GM19438 (cell line): ENCODE data around the gene C16orf74.

Source experiments
- ATAC-seq: cut with Tn5 transposase; IDR thresholded peaks from one replicate; pipeline ENCODE4 v1.9.1; 2021; ENCODE audit warnings: low read depth; ENCODE audit not compliant: unreplicated experiment

The C16orf74 gene

DNA sequence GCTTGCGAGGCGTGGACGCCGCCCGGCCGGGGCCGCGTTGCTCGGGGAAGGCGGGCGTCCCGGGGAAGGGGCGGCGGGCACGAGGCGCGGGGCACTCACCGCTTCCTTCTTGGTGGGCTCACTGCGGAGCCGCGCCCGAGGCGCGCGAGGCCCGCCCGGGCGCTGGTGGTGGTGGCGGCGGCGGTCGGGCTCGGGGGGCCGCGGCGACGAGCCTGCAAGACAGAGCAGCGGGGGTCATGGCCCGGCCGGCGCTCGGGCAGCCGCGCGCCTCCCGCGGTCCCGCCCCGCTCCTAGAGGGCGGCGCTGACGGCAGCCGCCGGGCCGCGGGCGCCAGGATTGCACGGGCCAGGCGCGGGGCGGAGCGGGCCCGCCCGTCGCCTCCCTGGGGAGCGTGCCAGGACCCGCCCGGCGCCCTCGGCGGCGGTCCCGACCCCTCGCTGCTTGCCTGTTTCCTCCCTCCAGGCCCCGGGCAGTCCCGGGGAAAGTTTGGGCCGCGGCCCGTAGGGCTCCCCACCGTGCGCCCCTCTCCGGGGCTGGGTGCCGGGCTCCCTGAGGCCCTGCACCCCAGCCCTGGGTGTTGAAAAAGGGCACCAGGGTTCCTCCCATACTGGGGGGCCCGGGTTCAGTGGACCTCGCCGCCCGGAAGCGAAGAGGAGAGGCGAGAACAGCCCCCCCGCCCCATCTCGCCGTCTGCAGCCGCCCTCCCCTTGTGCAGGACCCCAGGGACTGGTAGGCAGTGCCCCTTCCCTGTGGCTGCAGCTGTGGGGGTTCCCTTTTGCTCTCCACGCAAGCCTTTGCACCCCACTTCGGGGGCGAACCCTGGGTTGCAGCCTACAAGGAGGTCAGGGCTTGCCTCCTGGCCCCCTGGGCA lies at the start of gene C16orf74:
Gene C16orf74 (minus strand): TSS at position 270 of the 871 bp plus-strand sequence. CDS start 15,879 bp downstream, outside the sequence.
- no peak for ATAC-seq

DNA sequence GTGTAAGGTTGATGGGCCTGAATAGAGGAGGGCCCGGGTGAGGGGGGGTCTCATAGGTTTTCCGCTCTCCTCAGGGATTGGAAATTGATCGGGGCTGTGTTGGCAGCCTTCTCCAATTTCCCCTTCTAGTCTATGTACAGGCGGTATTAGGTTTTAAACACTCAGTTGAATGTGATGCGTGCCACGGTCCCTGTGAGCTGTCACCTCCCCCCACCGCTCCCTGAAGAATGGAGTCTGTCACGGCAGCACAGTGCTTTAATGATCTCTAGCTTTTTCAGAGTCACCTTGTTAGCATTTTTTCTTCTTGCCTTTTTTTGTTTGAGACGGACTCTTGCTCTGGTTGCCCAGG lies 49.4 kb upstream of the C16orf74 start:
- no peak for ATAC-seq

DNA sequence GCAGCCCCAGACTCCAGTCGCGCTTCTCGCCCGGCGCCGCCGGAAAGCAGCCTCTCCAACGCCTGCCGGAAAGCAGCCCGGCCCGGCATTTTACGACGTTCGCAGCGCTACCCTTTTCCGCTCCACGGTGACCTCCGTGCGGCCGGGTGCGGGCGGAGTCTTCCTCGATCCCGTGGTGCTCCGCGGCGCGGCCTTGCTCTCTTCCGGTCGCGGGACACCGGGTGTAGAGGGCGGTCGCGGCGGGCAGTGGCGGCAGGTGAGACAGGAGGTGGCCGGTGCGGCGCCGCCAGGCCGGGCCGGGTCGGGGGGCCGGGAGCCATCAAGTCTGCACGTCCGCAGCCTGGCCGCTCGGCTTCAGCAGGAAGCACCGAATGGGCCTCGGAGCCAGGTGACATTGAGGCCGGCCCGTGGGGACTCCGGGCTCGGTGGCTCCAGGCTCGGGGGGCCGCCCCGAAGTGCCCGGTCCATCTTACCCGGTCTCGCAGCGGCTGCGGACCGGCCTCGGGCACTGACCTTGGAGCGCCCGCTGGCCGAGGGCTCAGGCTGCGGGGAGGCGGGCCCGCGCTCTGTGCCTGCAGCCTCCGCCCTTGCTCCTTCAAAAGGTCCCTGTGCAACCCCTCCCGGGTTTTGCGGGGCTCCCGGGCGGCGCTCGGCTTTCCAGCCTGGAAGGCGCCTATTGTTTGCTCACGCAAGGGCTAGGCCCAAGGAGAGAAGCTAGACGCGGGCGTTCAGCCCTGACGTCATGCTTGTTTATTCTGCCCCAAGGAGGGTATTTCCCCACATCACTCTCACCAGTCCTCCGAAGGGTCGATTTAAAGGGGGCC lies 48.8 kb upstream of the C16orf74 start, which contains the start of the genes COX4I1 and EMC8:
Gene COX4I1 (plus strand): TSS at position 199 of the 824 bp plus-strand sequence. CDS start 1,511 bp downstream, outside the sequence.
Gene EMC8 (minus strand): TSS at position 48 of the 824 bp plus-strand sequence. CDS start 249 bp downstream, outside the sequence.
- peak; percentile 75 for ATAC-seq

DNA sequence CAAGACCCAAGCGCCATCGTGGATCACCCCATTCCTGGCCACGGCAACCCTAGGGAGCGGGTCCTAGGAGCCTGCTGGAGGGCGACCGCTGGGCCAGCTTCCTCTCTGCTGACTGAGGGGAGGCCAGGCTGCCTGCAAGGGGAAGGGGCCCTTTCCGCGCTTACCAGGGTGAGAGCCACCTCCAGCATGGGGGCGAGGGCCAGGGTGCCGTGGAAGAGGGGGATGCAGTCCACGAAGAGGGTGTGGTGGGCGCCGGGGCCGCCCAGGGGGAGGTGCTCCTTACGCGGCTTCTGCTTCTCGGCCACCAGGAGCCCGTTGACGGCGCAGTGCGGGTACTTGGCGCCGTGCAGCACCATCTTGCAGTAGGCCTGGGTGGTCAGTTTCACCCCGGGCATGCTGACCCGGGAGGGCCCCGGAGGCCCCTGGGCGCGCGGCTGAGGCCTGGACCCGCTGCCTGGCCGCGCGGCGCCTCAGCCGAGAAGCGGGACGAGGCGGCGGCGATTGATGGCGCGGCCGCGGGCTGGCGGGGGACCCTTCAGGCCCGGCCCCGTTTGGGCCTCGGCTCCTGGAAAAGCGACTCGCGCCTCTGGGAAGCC lies 48.1 kb upstream of the C16orf74 start:
- ATAC-seq = peak; percentile 12

DNA sequence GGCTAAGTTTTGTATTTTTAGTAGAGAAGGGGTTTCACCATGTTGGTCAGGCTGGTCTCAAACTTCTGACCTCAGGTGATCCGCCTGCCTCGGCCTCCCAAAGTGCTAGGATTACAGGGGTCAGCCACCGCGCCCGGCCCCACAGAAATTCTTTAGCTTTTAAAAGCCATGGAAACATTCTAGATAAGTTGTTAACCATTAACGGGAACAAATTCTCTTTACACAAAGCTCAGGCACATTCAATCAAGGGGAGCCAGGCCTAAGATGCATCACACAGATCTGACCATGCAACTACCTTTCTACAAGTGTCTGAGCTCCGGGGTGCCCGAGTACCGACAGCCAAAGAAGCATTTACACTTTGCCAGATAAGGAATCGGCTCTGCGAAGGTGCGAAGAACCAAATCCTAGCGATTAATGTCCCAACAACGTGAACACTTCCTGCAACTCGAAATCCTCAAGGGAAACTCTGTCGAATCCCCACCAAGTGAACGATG lies 47.4 kb upstream of the C16orf74 start:
- no peak for ATAC-seq

DNA sequence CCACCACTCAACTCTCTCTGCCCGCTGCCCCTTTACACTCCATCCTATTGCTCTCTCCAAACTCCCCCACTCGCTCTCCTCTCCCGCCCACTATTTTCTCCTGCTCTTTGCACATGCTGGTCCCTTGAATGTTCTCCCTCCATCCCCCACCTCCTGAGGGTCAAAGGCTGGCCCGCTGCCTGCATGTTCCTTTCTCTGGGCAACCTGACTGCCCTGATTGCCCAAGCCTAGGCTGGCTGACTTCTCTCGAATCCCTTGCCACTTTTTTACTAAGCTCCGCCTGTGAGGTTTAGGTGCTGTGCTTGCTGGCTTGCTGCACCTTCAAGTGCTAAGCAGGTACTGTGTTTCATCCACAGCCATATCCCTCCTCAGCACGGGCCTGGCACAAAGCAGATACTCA lies 45.7 kb upstream of the C16orf74 start:
- no peak for ATAC-seq

DNA sequence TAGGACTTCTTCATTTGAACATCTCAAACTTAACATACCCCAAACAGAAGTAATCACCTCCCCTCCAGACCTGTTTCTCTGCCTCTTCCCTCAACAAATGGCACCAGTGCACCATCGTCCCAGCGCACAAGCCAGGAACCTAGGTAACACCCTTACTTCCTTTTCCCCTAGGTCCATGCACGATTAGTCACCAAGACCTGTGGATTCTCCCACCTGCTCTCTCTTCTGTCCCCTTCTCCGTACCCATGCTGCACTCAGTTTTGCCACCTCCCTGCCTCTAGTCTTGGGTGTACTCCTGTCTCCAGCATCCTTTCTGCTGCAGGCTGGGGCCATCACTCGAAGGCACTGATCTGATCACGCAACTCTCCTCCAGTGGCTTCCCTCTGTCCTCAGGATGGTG lies 45.3 kb upstream of the C16orf74 start:
- ATAC-seq = no peak

DNA sequence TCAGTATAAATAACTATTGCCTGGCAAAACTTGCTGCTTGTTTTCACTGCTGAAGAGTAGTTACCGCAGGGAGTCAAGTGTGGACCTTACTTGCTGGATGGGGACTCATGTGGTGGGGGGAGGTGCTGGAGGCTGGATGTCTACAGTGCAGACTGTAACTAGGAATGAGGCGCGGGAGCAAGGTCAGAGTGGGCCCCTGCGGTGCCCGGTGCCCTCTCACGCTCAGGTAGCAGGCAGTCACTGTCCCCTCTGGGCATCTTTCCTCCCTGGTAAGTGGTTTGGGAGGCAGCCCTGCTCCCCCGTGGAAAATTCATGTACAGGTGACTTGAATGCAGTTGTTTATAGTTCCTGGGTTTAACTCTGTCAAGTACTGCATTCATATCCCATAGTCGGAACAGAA lies 43.8 kb upstream of the C16orf74 start:
- ATAC-seq = no peak

DNA sequence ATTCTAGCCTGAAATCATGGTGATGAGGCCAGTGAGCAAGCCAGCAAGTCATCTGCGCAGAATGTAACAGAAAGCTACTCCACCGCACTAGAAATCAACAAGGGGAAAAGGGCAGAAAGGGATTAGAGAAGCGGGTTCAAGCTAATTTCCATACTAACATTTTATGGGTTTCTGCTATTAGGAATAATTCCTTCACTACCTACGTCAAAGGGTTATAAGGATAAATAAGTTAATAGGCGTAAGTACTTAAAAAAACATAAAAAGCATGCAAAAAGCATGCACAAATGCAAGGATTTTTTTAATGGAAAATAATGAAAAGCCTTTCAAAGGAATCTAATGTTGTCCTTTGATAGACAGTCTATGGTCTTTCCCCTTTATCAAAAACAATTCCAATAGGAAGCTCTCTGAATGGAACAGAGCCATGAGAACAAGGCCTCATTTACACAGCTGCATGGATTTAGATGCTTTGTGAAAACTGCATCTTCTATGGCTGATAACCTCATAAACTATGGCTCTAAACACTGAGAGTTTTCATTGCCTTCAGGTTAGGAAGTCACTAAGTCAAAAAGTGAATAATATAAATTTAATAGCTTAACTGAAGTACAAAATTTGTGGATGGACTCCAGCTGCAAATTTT lies 42.9 kb upstream of the C16orf74 start:
- ATAC-seq = no peak

DNA sequence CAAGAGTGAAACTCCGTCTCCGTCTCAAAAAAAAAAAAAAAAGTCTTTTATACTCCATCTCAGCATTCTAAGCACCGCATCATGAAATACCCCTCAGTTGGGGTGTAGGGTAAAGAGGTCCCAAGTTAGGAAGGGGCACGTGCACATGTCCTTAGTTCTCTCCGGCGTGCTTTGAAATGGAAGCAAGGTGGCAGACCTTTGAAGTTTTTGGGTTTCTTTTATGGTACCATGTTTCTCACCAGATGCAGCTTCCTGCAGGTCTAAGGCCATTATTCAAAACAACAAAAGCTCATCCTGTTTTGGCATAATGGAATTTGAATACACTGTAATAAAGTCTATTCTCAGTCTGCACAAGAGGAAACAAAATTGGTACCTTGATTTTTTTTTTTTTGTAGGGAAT lies 38.9 kb upstream of the C16orf74 start:
- no peak for ATAC-seq

DNA sequence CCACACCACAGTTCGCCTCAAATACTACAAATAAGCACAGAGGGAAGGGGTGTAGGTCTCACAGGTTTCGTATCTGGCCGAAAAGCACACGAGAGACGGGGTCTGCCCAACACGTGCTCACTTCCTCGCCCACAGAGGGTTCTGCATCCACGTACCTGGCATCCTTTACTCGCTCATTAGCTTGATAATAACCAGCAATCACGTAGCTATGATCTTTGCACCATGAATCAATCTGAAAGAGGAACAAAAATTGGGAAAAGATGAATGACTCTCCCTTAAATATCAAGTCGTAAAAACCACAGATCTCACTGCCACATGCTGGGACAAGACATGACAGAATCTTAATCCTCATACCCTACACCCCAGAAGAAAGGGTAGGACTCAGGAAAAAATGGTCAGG lies 37.9 kb upstream of the C16orf74 start:
- ATAC-seq = no peak

DNA sequence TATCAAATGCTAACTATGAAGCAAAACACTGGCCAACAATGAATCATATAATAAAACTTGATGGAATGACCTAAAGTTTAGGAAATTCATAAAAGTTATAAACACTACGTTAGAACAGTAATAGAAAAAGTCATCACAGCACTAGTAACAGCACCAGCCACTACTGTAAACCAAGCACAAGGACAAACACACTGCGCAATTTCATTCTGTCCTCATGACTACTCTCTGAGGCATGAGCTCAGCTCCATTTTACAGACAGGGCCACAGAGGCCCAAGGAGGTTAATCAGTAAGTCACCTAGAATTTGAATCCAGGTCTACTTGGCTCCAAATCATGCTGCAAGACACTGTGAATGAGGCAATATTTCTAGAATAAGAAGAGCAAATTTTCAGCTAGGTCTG lies 35.0 kb upstream of the C16orf74 start:
- ATAC-seq = no peak

DNA sequence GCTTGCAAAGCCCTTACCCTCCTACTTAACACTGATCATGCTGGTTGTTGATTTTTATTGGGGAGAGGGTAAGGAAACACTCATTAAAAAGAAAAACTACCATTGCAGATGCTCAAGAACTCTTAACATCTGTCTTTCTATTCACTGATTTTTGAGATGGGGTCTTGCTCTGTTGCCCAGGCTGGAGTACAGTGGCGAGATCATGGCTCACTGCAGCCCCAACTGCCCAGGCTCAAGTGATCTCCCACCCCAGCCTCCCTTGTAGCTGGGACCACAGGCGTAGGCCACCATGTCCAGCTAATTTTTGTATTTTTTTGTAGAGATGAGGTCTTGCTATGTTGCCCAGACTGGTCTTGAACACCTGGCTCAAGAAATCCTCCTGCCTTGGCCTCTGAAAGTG lies 33.9 kb upstream of the C16orf74 start:
- ATAC-seq = no peak

DNA sequence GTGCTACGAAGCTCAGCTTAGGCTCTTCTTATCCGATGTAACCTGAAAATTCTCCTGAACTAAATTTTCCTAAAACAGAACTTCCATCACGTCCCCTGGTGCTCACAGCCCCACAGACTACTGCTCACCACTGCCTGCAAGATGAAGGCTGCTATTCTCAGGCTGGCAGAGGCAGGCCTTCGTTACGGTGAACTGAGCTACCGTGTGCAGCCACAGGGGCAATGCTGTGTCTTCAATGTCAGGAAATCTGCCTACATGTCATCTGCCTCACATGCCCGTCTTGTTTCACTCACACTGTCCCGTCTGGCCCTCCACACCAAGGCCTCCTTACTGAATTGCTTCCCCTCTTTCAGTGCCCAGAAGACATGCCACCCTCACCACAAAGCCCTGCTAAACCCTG lies 32.5 kb upstream of the C16orf74 start:
- ATAC-seq = no peak

DNA sequence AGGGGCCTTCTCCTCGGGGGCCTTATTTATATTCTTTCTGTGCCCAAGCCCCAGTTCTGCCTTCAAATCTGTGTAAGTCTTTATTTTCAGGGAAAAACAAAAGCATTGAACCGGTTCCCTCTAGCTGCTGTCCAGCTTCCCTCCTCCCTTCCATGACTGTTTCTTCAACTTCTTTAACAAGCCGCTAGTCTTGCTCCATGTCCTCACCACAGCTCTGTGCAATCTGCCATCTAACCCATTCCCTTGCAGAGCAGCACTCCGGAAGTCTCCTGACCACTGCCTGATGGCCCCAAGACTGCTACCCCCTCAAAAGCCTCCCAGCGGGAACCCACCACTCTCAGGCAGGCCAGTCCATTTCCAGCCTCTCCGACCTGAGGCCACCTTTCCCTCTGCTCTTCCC lies 31.6 kb upstream of the C16orf74 start:
- ATAC-seq = no peak

DNA sequence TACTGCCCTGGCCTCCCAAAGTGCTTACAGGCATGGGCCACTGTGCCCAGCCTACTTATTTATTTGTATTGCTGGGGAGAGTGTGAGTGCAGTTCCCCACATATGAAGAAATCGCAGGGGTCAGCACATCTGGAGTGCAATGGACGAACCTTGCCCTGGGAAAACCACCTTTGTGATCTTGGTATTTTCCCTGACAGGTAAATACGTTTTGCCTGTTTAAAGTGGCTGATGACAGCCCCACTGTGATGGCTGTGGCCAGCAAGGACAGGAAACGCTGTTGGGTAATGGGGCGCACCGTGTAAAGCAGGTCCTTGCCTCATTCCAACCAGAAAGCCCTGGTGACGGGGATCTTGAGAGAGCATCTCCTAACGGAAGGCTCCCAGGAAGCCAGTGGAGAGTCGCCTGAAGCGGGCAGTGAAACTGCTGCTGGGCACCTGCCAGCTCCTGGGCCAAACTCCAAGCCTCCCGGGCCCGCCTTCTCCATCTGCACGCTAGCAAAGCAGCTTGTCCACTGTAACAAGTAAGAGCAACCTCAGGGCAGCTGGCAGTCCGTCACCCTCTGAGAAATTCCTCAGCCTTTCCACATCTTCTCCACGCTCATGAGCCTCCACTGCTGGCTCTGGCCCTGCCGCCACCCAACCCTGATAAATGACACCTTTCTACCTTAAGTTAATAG lies 30.9 kb upstream of the C16orf74 start:
- no peak for ATAC-seq

DNA sequence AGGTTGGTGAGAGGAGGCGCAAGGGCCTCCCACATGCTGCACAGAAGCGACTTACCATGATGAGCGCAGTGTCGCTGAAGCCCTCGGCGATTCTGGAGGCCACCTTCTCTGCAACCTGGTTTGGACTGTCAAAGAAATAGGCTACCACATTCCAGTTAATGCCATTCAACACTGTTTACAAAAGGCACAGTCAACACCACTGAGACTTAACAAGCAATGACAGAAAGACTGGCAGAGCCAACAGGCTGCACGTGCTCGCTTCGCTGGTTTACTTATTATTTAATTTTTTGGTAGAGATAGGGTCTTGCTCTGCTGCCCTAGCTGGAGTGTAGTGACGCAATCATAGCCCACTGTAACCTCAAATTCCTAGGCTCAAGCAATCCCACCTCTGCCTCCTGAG lies 30.3 kb upstream of the C16orf74 start:
- no peak for ATAC-seq

DNA sequence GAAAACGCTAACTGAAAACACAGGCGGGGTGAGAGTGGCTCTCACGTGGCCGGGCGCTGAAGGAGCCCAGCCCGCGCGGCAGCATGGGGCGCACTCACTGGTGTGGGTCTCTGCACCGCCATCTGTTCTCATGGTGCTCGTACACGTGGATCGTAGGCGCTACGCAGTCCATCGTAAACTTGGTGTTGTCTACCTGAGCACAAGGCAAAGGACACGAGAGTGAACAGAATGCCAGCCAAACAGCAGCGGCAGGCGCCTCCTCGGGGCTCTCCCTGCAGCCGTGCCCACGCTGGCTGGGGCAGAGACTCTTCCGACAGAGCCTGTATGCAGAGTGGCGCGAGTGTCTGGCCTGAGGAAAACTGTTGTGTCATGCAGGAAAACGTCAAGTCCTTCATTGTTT lies 29.4 kb upstream of the C16orf74 start:
- no peak for ATAC-seq

DNA sequence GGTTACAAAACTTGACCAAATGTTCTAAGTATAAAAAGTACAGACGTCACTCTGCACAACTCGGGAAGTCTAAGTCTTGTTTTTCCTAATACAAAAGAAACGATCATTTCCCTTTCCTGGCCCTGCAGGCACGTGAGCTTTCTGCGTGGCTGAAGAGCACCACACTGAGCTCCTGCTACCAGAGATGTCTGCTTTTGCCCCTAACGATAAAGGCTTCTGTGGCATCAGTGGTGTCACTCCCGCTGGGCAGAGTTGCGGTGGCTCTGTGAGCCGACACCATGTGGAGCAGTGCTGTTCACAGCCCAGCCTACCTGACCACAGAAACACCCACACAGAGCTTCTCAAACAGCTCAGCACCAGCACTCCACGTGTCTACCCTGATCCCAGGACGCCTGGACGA lies 28.0 kb upstream of the C16orf74 start:
- no peak for ATAC-seq
